Ishikawa (cell line): Measurements from ENCODE around the gene KRT37.

Source experiments
- CREB1 ChIP-seq: IDR thresholded peaks from 2 replicates; pipeline ENCODE4 v1.6.1; 2012; ENCODE audit warnings: low read depth
- EP300 ChIP-seq: IDR thresholded peaks from 2 replicates; pipeline ENCODE4 v1.6.1; 2012; ENCODE audit warnings: borderline replicate concordance
- TAF1 ChIP-seq: IDR thresholded peaks from 2 replicates; pipeline ENCODE4 v1.6.1; 2012; ENCODE audit warnings: low read depth, mild to moderate bottlenecking
- TCF12 ChIP-seq: IDR thresholded peaks from 2 replicates; pipeline ENCODE4 v1.6.1; 2012; ENCODE audit warnings: low read depth

DNA sequence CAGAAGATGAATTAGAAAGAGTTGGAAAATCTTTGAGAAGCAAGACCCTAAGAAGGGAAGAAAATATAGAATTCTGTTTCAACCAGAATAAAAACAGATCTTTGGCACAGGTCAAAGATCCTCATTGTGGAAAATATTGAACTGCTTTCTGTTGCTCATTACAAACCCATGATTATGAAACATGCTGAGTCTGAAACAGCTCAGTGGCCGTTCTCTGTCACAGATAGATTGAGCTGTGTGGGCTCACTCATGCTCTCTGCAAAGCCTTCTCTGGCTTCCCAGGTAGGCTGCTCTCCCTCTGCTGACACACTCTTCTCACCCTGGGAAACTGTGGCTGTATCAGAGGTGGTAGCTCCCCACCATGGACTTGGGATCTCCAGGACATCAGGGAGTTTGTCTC is 19.8 kb upstream of the KRT37 start:
- TF ChIP-seq EP300 (no peak), TAF1 (no peak), CREB1 (no peak), TCF12 (no peak)
